Cardiac fibroblast (primary cell): Measurements from ENCODE around the gene GHRHR.

ENCODE experiments used
- DNase-seq, 2 donors: peaks; one replicate each; pipeline versions ENCODE4 v3.0.0 to v3.0.0-alpha.2; 2010; ENCODE audit warnings: low read depth in 2 of 2
- H3K4me3 ChIP-seq, 2 donors: replicated peaks in 1 of 2; 1 replicate in 1 of 2; 2 replicates in 1 of 2; pipeline ENCODE4 v1.5.1; 2011; ENCODE audit warnings: low read depth in 2 of 2, low read length in 2 of 2, mild to moderate bottlenecking in 2 of 2, moderate library complexity in 1 of 2
- TF ChIP-seq, protein P1 (sequence below): IDR thresholded peaks from one replicate; pipeline ENCODE4 v1.5.1; 2011; ENCODE audit warnings: low read depth, mild to moderate bottlenecking, low read length, inconsistent platforms

GHRHR gene

DNA sequence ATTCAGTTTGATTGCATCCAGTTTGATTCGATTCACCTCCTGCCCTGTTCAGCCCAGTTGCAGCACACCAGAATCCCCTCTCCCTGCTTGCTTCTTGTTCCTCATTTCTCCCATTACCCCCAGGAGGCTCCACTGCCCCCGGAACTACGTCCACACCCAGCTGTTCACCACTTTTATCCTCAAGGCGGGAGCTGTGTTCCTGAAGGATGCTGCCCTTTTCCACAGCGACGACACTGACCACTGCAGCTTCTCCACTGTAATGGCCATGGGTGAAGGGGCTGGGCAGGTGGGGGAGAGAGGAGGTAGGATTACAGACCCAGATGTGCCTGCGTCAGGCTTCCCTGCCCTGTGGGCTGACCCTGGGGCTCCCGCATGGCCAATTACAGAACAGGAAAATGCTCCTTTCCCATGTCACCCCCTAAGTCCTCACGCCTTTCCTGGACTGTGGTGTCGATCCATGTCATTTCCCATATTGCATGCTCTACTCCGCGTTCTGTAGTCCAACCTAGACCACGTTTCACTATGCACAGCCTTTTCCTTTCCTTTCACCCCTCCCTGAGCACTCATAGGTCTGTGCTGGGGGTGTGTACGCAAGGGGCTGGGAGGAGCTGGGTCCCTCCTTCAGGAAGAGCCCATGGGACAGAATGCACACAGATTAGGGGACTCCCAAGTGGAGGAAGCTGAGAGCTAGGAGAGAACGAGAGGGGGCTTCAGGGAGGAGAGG is 8.2 kb downstream of the GHRHR start:
- DNase-seq: no peak
- no peak overlapping the region for H3K4me3 ChIP-seq
- TF ChIP-seq, protein P1, sequence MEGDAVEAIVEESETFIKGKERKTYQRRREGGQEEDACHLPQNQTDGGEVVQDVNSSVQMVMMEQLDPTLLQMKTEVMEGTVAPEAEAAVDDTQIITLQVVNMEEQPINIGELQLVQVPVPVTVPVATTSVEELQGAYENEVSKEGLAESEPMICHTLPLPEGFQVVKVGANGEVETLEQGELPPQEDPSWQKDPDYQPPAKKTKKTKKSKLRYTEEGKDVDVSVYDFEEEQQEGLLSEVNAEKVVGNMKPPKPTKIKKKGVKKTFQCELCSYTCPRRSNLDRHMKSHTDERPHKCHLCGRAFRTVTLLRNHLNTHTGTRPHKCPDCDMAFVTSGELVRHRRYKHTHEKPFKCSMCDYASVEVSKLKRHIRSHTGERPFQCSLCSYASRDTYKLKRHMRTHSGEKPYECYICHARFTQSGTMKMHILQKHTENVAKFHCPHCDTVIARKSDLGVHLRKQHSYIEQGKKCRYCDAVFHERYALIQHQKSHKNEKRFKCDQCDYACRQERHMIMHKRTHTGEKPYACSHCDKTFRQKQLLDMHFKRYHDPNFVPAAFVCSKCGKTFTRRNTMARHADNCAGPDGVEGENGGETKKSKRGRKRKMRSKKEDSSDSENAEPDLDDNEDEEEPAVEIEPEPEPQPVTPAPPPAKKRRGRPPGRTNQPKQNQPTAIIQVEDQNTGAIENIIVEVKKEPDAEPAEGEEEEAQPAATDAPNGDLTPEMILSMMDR: no peak

DNA sequence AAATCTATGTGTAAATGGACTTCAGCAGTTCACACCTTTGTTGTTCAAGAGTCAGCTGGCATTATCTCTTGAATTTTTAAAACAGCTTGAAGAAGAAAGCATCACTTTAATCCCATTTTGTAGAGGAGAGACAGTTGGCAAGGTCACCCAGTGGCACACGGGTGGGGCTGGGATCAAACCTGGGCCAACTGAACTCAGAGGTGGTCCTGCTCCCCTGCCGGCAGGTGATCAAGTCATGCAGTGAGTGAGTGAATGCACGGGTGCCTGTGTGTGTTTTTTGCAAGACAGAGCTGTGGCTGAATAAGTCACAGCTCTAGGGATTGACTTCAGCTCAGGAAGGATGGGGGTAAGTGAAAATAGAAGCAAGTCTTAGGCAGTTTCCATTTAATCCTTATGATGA is 9.5 kb downstream of the GHRHR start:
- TF ChIP-seq, protein P1: no peak
- no peak for DNase-seq
- no peak overlapping the region for H3K4me3 ChIP-seq

DNA sequence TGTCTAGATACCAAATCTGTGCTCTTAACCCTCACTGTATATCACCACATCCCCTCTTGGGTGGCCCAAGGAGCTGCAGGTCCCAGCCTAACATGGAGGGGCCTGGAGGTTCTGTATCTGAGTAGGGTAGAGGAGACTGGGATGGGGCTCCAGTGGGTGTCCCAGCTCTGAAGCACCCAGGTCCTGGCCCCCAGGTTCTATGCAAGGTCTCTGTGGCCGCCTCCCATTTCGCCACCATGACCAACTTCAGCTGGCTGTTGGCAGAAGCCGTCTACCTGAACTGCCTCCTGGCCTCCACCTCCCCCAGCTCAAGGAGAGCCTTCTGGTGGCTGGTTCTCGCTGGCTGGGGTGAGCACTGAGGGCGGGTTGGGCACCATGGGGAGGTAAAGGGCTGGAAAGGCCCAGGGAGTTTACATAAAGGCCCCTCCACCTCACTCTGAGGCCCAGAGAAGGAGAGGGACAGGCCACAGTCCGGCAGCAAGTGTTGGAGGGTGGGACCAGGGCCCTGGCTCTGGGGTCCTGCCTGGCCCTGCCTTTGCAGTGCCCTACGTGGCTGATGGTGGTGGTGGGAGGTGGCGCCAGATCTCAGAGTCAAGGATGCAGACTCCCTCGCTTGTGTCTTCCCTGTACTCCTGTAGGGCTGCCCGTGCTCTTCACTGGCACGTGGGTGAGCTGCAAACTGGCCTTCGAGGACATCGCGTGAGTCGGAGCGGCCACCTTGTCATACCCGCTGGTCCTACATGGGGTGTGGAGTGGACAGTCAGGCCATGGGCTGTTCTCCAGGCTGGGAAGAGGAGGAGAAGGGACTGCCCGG is 10.2 kb downstream of the GHRHR start:
- TF ChIP-seq, protein P1: no peak
- no peak for DNase-seq
- H3K4me3 ChIP-seq: no peak overlapping the region

DNA sequence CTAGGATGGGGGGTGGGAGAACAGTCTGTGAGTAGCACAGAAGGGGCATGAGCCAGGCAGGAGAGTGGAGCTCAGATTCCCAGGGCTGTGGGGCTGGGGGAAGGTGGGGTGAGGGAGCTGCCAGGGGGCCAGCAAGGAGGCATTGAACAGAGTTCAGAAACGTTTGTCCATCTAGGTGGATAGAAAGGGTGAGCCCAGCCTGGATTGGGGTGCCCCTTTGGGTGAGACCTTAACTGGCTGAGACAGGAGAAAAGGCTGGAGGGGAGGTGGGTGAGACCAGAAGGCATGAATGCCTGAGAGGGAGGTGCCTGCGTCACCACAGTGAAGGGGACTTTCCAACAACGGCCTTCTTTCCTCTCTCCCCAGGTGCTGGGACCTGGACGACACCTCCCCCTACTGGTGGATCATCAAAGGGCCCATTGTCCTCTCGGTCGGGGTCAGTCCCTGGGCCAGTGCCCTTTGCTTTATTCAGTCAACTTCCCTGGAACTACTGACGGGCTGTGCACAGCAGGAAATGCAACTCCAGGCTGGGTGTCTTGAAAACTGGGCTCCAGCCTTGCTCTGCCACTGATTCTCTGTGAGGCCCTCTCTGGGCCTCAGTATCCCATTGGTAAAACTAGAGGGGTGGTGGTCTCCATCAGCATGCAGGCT is 11.0 kb downstream of the GHRHR start:
- TF ChIP-seq, protein P1: peak; percentile 77
- H3K4me3 ChIP-seq: no peak overlapping the region
- DNase-seq: peak; percentile 64 to 68

DNA sequence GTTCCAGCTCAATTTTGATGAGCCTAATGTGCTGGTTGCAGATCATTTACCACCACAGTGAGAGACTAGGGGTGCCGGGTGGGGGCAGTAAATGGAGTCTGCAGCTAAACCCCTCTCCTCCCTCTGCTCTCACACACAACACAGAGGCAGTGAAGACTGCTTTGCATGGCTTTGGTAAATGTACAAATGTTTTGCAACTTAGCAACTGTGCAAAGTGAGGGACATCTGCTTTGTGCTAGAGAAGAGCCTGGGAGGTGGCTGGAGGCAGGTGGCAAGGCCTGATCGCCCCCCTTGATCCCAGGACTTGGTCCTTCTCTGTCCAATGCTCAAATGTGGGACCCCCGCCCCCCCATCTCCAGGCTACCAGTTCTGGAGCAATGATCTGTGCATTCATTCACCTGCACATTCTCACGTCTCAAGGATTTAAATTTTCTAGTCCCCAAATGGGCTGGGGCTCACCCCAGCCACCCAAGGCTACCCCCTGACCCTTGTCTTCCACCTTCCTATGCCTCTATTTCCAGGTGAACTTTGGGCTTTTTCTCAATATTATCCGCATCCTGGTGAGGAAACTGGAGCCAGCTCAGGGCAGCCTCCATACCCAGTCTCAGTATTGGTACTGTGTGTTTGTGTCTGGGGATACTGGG is 11.6 kb downstream of the GHRHR start:
- TF ChIP-seq, protein P1: no peak
- no peak for DNase-seq
- no peak overlapping the region for H3K4me3 ChIP-seq

DNA sequence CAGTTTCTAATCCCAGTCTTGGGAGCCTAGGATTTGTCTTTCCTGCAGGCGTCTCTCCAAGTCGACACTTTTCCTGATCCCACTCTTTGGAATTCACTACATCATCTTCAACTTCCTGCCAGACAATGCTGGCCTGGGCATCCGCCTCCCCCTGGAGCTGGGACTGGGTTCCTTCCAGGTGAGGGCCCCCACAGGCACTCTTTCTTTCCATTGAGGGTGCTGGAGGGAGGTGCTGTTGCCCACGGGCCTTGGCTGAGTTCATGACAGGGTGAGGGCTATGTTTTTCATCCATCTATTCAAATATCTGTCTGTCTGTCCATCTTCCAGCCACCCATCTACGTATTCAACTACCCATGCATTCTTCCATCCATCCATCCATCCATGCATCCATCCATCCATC is 12.6 kb downstream of the GHRHR start:
- DNase-seq: no peak
- TF ChIP-seq, protein P1: no peak
- H3K4me3 ChIP-seq: no peak overlapping the region
